HepG2 (cell line): Measurements from ENCODE around the gene TMEM31. TPM values are rescaled to one million over a fixed set of nuclear protein-coding genes. Genes with fewer than 3 reads are reported as not detected.

ENCODE experiments used
- ATAC-seq: fragments of 200-7000 bp; cut with Tn5 transposase; 3 replicates; pipeline ENCODE4 v1.9.1; 2020; ENCODE audit warnings: mild to moderate bottlenecking, moderate library complexity
- BruUV-seq: library from RNA; stranded (reverse); fragments of 400-500 nt; replicated peaks from 2 replicates; lab custom pipeline; 2021; lab: Mats Ljungman, UMichigan
- CTCF ChIA-PET: fragments of 300-600 bp; formaldehyde crosslinking; extraction: SDS; loops from one replicate; lab custom pipeline; 2021; ENCODE audit warnings: low total read pairs, inconsistent platforms, low intra/inter-chr PET ratio; lab: Yijun Ruan, JAX
- POLR2A ChIA-PET: fragments of 350-600 bp; sonication (Branson Sonifier 250); formaldehyde crosslinking; loops from one replicate; lab custom pipeline; 2020; ENCODE audit warnings: antibody characterized with exemption, inconsistent platforms; lab: Yijun Ruan, JAX
- DNase-seq: peaks from one replicate; pipeline ENCODE4 v3.0.0-alpha.2; 2015; ENCODE audit warnings: low spot score
- FAIRE-seq: peaks from 3 replicates; lab custom pipeline; 2011; peaks lifted over from hg19 to GRCh38; lab: Jason Lieb, UNC
- H2AFZ ChIP-seq: one replicate; pipeline ENCODE4 v1.6.1; 2011; ENCODE audit warnings: low read length, inconsistent platforms
- H3K27ac ChIP-seq: fragments of 300-600 bp; 3 replicates; pipeline ENCODE4 v1.8.0; 2011; ENCODE audit warnings: mixed run types, mild to moderate bottlenecking, mixed read lengths, low read length, inconsistent platforms; ENCODE audit not compliant: insufficient read depth; ENCODE audit errors: extremely low read length
- H3K27me3 ChIP-seq, 2 experiments: fragments of 200-600 bp in 1 of 2; 2 replicates in 1 of 2; 3 replicates in 1 of 2; pipeline versions ENCODE4 v1.6.0 to v1.8.0; 2011; ENCODE audit warnings: low read length in 2 of 2, mild to moderate bottlenecking in 2 of 2, moderate library complexity in 2 of 2, inconsistent platforms in 1 of 2; ENCODE audit not compliant: insufficient read depth in 2 of 2, control insufficient read depth in 1 of 2
- H3K36me3 ChIP-seq, 2 experiments: fragments of 200-600 bp in 1 of 2; replicated peaks in 1 of 2; 2 replicates in 1 of 2; 3 replicates in 1 of 2; pipeline versions ENCODE4 v1.5.1 to v1.8.0; 2011; ENCODE audit warnings: low read length in 2 of 2, inconsistent platforms in 1 of 2; ENCODE audit not compliant: insufficient read depth in 2 of 2, control insufficient read depth in 1 of 2
- H3K4me1 ChIP-seq: 2 replicates; pipeline ENCODE4 v1.5.1; 2012; ENCODE audit warnings: low read length, inconsistent platforms; ENCODE audit not compliant: insufficient read depth
- H3K4me2 ChIP-seq: 2 replicates; pipeline ENCODE4 v1.6.0; 2011; ENCODE audit warnings: low read depth, low read length, inconsistent platforms
- H3K4me3 ChIP-seq, 3 experiments: fragments of 200-600 bp in 1 of 3; sonication (generic), shearing (Covaris generic) in 1 of 3; replicated peaks in 1 of 3; 2 replicates each; pipeline ENCODE4 v1.5.1; 2011 to 2016; ENCODE audit warnings: low read length in 3 of 3, inconsistent platforms in 2 of 3, low read depth in 2 of 3, mild to moderate bottlenecking in 2 of 3, control low read depth in 1 of 3, mixed read lengths in 1 of 3; ENCODE audit not compliant: insufficient read depth in 1 of 3
- H3K79me2 ChIP-seq: one replicate; pipeline ENCODE4 v1.6.1; 2011; ENCODE audit warnings: low read length, inconsistent platforms; ENCODE audit not compliant: insufficient read depth
- H3K9ac ChIP-seq: 2 replicates; pipeline ENCODE4 v1.6.0; 2011; ENCODE audit warnings: mild to moderate bottlenecking, low read depth, low read length, inconsistent platforms; ENCODE audit not compliant: insufficient read depth
- H3K9me3 ChIP-seq: 2 replicates; pipeline ENCODE4 v1.5.1; 2012; ENCODE audit warnings: mild to moderate bottlenecking, low read length
- H4K20me1 ChIP-seq: 2 replicates; pipeline ENCODE4 v1.6.0; 2011; ENCODE audit warnings: inconsistent platforms, mild to moderate bottlenecking, low read length, moderate library complexity; ENCODE audit not compliant: insufficient read depth
- ZFP90 ChIP-seq: sonication (generic); formaldehyde crosslinking; IDR thresholded peaks from 2 replicates; pipeline ENCODE4 v1.8.0; 2022; ENCODE audit warnings: missing genetic modification reagents, mild to moderate bottlenecking, inconsistent platforms, borderline replicate concordance
- ZNF761 ChIP-seq: sonication (generic); formaldehyde crosslinking; conservative IDR thresholded peaks from 2 replicates; pipeline ENCODE4 v1.4.0; 2020; ENCODE audit warnings: mild to moderate bottlenecking, missing genetic modification reagents
- WGBS: methylation state at CpG from one replicate; pipeline ENCODE4 v1.1.6; 2017; ENCODE audit warnings: low lambda C conversion rate; 5-methylcytosine and 5-hydroxymethylcytosine counted together
- in situ Hi-C: cut with HindIII; loops from 2 replicates; pipeline ENCODE4 v1.10.0; 2017; ENCODE audit warnings: low pct_unique_long_range_greater_than_20kb; ENCODE audit not compliant: extremely low pct_ligation_motif_present
- intact Hi-C: fragments of 100-400 bp; cut with micrococcal nuclease; formaldehyde crosslinking; loops from one replicate; pipeline ENCODE4 v1.10.0; 2022; ENCODE audit not compliant: unreplicated experiment
- polyA plus RNA-seq, 8 experiments: library from polyadenylated mRNA; depleted of rRNA in 3 of 8; stranded (reverse) in 7 of 8; unstranded in 1 of 8; fragments of >200 nt; fragmentation: Illumina TruSeq in 4 of 8; extraction: Trizol in 4 of 8; gene quantifications; 2 replicates each; pipeline versions ENCODE4 v1.2.1 to v1.2.3, GENCODE V29; 2011 to 2016; ENCODE audit warnings: low read depth in 4 of 8, missing spikeins in 1 of 8, mixed read lengths in 1 of 8; ENCODE audit not compliant: insufficient read depth in 1 of 8
- total RNA-seq, 5 experiments: library from RNA; depleted of rRNA; stranded (reverse); fragments of >200 nt; fragmentation: Illumina TruSeq; extraction: Trizol; gene quantifications; 2 replicates each; pipeline ENCODE4 v1.2.3, GENCODE V29; 2016; ENCODE audit warnings: low read depth in 1 of 5
- TF ChIP-seq, protein P1 (sequence below): sonication (generic); formaldehyde crosslinking; IDR thresholded peaks from 2 replicates; pipeline ENCODE4 v1.4.0; 2020; ENCODE audit warnings: mild to moderate bottlenecking, missing genetic modification reagents
- TF ChIP-seq, protein P2 (sequence below): fragments of 450-650 bp; IDR thresholded peaks from 2 replicates; pipeline ENCODE4 v1.6.1; 2016
- TF ChIP-seq, protein P3 (sequence below): IDR thresholded peaks from 2 replicates; pipeline ENCODE4 v1.6.1; 2018; ENCODE audit warnings: missing genetic modification reagents, mild to moderate bottlenecking, missing compliant biosample characterization

TMEM31 gene
- total and polyA plus RNA-seq, 2 of the 13 experiments (the other 11 are each of a cell fraction or from before 2014, with no cell fraction given), result 0.16 TPM; not detected in 1

DNA sequence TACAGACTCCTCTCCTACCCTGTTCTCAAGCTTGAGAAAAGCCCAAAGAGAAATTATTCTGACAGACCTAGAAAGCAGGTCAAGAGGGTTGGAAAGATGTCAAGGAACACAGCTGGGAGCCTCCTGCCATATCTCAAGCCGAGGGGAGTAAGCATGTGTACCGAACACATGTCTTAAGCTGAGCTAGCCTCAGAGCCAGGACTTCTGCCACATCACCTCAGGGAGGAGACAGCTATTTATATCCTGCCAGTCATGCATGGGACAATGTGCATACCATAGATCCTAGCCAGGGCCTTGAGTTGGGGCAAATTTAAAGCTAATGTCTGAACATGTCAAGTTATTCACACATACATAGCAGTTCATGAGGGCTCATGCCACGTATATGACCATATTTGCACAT is 11.8 kb downstream of the TMEM31 start (continued):
- TF ChIP-seq, protein P1, sequence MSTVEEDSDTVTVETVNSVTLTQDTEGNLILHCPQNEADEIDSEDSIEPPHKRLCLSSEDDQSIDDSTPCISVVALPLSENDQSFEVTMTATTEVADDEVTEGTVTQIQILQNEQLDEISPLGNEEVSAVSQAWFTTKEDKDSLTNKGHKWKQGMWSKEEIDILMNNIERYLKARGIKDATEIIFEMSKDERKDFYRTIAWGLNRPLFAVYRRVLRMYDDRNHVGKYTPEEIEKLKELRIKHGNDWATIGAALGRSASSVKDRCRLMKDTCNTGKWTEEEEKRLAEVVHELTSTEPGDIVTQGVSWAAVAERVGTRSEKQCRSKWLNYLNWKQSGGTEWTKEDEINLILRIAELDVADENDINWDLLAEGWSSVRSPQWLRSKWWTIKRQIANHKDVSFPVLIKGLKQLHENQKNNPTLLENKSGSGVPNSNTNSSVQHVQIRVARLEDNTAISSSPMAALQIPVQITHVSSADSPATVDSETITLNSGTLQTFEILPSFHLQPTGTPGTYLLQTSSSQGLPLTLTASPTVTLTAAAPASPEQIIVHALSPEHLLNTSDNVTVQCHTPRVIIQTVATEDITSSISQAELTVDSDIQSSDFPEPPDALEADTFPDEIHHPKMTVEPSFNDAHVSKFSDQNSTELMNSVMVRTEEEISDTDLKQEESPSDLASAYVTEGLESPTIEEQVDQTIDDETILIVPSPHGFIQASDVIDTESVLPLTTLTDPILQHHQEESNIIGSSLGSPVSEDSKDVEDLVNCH (CRISPR knock-in tag), result no peak

DNA sequence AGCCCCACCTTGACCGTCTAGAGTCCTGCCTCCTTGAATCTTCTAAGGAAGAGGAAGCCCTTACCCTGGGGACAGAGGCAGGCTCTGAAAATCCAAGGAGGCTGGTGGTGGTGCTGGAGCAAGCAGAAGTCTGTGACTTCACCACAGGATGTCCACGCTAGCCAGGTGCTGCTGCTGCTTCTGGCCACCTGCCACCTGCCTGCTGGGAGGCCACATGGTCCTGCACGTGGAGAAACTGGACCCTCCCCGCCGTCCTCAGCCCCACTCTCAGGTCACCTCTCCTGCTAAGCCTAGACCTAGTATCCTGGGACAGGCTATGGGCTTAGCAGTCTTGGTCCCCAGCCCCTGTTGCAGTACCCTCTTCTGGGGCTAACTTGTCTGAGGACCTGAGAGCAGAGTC is 15.8 kb downstream of the TMEM31 start:
- POLR2A ChIA-PET, result no interaction called here
- in situ Hi-C loops, result no loop called here

More for the DNA sequence above, 15.8 kb downstream of the TMEM31 start:
- H3K4me1 ChIP-seq, result no peaks in the 10 kb centered on the region
- no peak for TF ChIP-seq ZFP90
- TF ChIP-seq, protein P2, sequence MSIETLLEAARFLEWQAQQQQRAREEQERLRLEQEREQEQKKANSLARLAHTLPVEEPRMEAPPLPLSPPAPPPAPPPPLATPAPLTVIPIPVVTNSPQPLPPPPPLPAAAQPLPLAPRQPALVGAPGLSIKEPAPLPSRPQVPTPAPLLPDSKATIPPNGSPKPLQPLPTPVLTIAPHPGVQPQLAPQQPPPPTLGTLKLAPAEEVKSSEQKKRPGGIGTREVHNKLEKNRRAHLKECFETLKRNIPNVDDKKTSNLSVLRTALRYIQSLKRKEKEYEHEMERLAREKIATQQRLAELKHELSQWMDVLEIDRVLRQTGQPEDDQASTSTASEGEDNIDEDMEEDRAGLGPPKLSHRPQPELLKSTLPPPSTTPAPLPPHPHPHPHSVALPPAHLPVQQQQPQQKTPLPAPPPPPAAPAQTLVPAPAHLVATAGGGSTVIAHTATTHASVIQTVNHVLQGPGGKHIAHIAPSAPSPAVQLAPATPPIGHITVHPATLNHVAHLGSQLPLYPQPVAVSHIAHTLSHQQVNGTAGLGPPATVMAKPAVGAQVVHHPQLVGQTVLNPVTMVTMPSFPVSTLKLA, result peak; percentile 30; the same call in 1 of the 2 replicates
- TF ChIP-seq, protein P3, sequence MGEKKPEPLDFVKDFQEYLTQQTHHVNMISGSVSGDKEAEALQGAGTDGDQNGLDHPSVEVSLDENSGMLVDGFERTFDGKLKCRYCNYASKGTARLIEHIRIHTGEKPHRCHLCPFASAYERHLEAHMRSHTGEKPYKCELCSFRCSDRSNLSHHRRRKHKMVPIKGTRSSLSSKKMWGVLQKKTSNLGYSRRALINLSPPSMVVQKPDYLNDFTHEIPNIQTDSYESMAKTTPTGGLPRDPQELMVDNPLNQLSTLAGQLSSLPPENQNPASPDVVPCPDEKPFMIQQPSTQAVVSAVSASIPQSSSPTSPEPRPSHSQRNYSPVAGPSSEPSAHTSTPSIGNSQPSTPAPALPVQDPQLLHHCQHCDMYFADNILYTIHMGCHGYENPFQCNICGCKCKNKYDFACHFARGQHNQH, result no peak
- no peak for TF ChIP-seq ZNF761
- TF ChIP-seq, all 625 proteins: peak for 1
- DNase-seq (no peak), ATAC-seq (no peak; the same call in 2 of the 3 replicates), FAIRE-seq (no peak)
- Histone ChIP-seq H2AFZ (no peak overlapping the region), H3K79me2 (no peaks in the 10 kb centered on the region), H3K9ac (no peak overlapping the region), H3K4me3 (no peak overlapping the region), H3K27me3 (peaks cover 0 to 3% of the 10 kb centered on the region in 2 experiments; a peak in 3 of 5 replicates), H3K9me3 (no peaks in the 10 kb centered on the region), H4K20me1 (no peaks in the 10 kb centered on the region), H3K27ac (no peak overlapping the region), H3K4me2 (no peak overlapping the region), H3K36me3 (no peaks in the 10 kb centered on the region)
- CTCF ChIA-PET, result no interaction called here
- intact Hi-C loops, result no loop called here
- WGBS, result no CpG with 5 or more reads among the region's 5 CpGs
- no TSS peak for BruUV-seq
